Activated CD4-positive, alpha-beta memory T cell treated with anti-CD3 and anti-CD28 coated beads for 36 hours (primary cell): ENCODE data around the gene CRABP1. TPM values are rescaled to one million over a fixed set of nuclear protein-coding genes. Genes with fewer than 3 reads are reported as not detected.
"Not testable (repeated sequence)": the region's sequence is repeated elsewhere in the genome, so short reads cannot be mapped to it uniquely, and the experiment has no call there.

Experiments used
- CTCF ChIA-PET: fragments of 350-600 bp; sonication (Branson Sonifier 250); formaldehyde crosslinking; loops from one replicate; lab custom pipeline; 2021; ENCODE audit warnings: antibody characterized with exemption, inconsistent platforms; lab: Charles Lee
- POLR2A ChIA-PET: fragments of 350-600 bp; sonication (Branson Sonifier 250); formaldehyde crosslinking; loops from one replicate; lab custom pipeline; 2021; ENCODE audit warnings: antibody characterized with exemption; lab: Charles Lee
- DNase-seq: peaks from one replicate; pipeline ENCODE4 v3.0.0-alpha.2; 2020
- H3K27ac Mint-ChIP-seq: one replicate; pipeline ENCODE4 v1.8.0; 2021; ENCODE audit warnings: mixed read lengths
- H3K27me3 Mint-ChIP-seq: one replicate; pipeline ENCODE4 v1.8.0; 2021; ENCODE audit warnings: mixed read lengths
- H3K36me3 Mint-ChIP-seq: one replicate; pipeline ENCODE4 v1.8.0; 2021; ENCODE audit warnings: mixed read lengths
- H3K4me1 Mint-ChIP-seq: one replicate; pipeline ENCODE4 v1.8.0; 2021; ENCODE audit warnings: low read depth, mixed read lengths
- H3K4me3 Mint-ChIP-seq: one replicate; pipeline ENCODE4 v1.8.0; 2021; ENCODE audit warnings: mild to moderate bottlenecking, mixed read lengths
- H3K9me3 Mint-ChIP-seq: one replicate; pipeline ENCODE4 v1.8.0; 2021; ENCODE audit warnings: mixed read lengths
- intact Hi-C: fragments of 100-400 bp; cut with micrococcal nuclease; formaldehyde crosslinking; loops from one replicate; pipeline ENCODE4 v1.15.1; 2023
- total RNA-seq, 2 experiments: library from RNA; stranded (reverse); gene quantifications; one replicate each; pipeline ENCODE4 v1.2.3, GENCODE V29; 2021

CRABP1 gene
- total RNA-seq, 2 experiments from 2014 or later, result not detected

DNA sequence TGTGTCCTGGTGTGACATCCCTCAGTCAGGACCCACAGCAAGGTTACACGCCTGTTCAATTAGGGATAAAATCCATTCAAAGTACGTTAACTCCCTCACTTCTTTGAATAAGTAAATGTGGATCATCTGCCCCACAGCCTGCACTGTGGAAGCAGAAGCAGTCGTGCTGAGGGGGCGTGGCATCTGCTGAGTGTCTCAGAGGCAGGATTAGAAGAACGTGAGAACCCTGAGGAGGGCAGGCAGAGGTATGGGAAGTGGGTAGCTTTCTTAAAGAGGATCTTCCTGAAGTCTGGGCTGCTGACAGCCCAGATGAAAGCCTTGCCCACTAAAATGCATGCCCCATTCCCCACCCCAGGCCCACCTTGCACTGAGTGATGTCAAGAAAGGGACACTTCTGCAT is 28.5 kb downstream of the CRABP1 start:
- POLR2A ChIA-PET, result no interaction called here
- no peak for DNase-seq
- CTCF ChIA-PET, result no interaction called here

GRCh38 chr15:78369161-78369560 is 29.0 kb downstream of the CRABP1 start:
- Mint-ChIP-seq H3K4me1 (no peaks in the 10 kb centered on the region), H3K36me3 (no peaks in the 10 kb centered on the region), H3K4me3 (no peak overlapping the region), H3K27ac (no peak overlapping the region), H3K9me3 (no peaks in the 10 kb centered on the region), H3K27me3 (peaks cover 3% of the 10 kb centered on the region)
- CTCF ChIA-PET, result no interaction called here
- POLR2A ChIA-PET, result no interaction called here
- no peak for DNase-seq
- intact Hi-C loops, result no loop called here

More for the DNA sequence above, 28.5 kb downstream of the CRABP1 start:
- Mint-ChIP-seq H3K9me3 (no peaks in the 10 kb centered on the region), H3K4me1 (no peaks in the 10 kb centered on the region), H3K27ac (no peak overlapping the region), H3K36me3 (no peaks in the 10 kb centered on the region), H3K27me3 (peaks cover 3% of the 10 kb centered on the region), H3K4me3 (no peak overlapping the region)
- intact Hi-C loops, result no loop called here

GRCh38 chr15:78370013-78370412 is 29.9 kb downstream of the CRABP1 start:
- H3K9me3 Mint-ChIP-seq, result no peaks in the 10 kb centered on the region
- intact Hi-C loops, result no loop called here
- no peak overlapping the region for H3K27ac Mint-ChIP-seq
- peaks cover 2% of the 10 kb centered on the region for H3K4me1 Mint-ChIP-seq
- H3K4me3 Mint-ChIP-seq, result no peak overlapping the region
- ChIA-PET CTCF (no interaction called here), POLR2A (no interaction called here)
- no peak for DNase-seq
- no peaks in the 10 kb centered on the region for H3K36me3 Mint-ChIP-seq
- H3K27me3 Mint-ChIP-seq, result peaks cover 3% of the 10 kb centered on the region

- ChIA-PET POLR2A (no interaction called here), CTCF (interaction anchor here (0.9 kb wide), 1 partner anchor 462 kb away, joined by 3 read pairs; no protein-coding TSS in a partner anchor)
- H3K36me3 Mint-ChIP-seq, result no peaks in the 10 kb centered on the region
- DNase-seq, result no peak
- H3K27me3 Mint-ChIP-seq, result peaks cover 2% of the 10 kb centered on the region
- peaks cover 4% of the 10 kb centered on the region for H3K9me3 Mint-ChIP-seq
- H3K4me1 Mint-ChIP-seq, result peaks cover 4% of the 10 kb centered on the region
- no peak overlapping the region for H3K4me3 Mint-ChIP-seq
- intact Hi-C loops, result no loop called here
- H3K27ac Mint-ChIP-seq, result no peak overlapping the region
These were observed 32.7 kb downstream of the CRABP1 start for GRCh38 chr15:78372880-78373279.

DNA sequence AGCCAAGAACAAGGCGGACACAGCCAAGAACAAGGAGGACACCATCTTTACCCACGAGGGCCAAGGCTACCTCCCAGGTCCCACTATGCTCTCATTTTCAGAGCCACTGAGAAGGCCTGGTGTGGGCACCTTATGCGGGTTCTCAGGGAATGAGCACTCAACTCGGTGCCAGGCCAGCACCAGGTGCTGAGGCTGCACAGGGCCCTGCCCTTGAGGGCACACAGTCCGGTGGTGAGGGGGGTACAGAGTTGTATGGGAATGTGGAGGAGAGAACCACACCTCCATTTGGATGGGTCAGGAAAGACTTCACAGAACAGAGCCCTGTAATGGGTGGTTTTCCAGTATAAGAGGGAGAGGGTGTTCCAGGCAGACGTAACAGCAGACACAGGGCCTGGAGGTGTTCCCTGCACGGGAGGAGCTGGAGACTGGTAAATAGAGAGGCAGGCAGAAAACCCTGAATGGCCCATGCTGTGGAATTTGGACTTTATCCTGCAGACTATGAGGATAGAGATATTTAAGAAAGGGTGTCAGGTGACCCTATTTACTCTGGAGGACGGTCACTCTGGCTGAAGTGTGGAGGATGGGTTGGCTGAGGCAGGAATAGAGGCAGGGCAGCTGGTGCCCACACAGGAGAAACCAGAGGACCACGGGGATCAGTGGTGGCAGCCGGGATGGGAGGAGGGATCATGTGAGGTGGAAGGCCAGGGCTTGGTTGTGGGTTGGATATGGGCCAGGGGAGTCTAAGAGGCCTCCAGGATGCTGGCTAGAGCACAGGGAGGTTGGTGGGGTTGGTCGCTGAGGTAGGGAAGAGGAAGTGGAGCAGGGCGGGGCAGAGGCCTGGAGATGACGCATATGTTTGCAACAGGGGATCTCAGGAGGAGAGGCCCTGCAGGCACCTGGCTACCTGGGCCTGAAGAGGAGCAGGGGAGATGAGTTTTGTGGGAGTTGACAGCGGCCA is 34.6 kb downstream of the CRABP1 start:
- H3K4me3 Mint-ChIP-seq, result no peak overlapping the region
- peaks cover 4% of the 10 kb centered on the region for H3K4me1 Mint-ChIP-seq
- peaks cover 4% of the 10 kb centered on the region for H3K9me3 Mint-ChIP-seq
- H3K27ac Mint-ChIP-seq, result no peak overlapping the region
- DNase-seq, result peak; percentile 37
- POLR2A ChIA-PET, result no interaction called here
- H3K36me3 Mint-ChIP-seq, result no peaks in the 10 kb centered on the region
- CTCF ChIA-PET, result no interaction called here
- intact Hi-C loops, result no loop called here
- peaks cover 2% of the 10 kb centered on the region for H3K27me3 Mint-ChIP-seq

DNA sequence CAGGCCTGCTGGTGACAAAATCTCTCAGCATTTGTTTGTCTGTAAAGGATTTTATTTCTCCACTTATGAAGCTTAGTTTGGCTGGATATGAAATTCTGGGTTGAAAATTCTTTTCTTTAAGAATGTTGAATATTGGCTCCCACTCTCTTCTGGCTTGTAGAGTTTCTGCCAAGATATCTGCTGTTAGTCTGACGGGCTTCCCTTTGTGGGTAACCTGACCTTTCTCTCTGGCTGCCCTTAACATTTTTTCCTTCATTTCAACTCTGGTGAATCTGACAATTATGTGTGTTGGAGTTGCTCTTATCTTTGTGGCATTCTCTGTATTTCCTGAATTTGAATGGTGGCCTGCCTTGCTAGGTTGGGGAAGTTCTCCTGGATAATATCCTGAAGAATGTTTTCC is 40.0 kb downstream of the CRABP1 start:
- H3K36me3 Mint-ChIP-seq, H3K9me3 Mint-ChIP-seq, DNase-seq, H3K4me3 Mint-ChIP-seq, POLR2A ChIA-PET, CTCF ChIA-PET, H3K27ac Mint-ChIP-seq, H3K4me1 Mint-ChIP-seq, intact Hi-C loops: not testable (repeated sequence)
- peaks cover 21% of the 10 kb centered on the region for H3K27me3 Mint-ChIP-seq

DNA sequence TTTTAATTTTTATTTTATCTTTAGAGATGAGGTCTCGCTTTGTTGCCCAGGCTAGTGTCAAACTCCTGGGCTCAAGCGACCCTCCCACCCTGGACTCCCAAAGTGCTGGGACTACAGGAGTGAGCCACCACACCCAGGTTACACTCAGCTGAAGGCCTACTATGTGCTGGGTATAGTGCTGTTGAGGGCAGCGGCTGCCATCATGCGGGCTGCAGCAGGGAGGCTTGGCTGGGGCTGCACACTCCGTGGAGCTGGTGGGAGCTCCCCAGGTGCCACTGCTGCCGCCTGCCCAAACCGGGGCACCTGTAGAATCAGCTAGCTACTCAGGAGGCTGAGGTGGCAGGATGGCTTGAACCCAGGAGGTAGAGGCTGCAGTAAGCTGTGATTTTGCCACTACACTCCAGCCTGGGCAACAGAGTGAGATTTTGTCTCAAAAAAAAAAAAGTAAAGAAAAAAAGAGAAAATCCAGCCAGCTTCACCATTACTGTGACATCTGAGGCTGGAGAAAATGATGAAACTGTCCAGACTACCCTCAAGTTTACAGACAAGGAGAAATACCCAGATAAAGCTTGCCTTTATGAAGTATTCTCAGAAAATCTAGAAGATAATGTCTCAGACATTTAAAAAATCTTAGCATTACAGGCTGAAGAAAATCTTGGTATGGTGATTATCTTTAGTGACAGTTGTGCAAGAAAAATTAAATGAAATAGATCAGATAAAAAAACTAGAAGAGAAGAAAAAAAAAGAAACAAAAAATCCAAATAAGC is 42.1 kb downstream of the CRABP1 start:
- Mint-ChIP-seq H3K4me3 (no peak overlapping the region), H3K27me3 (peaks cover 32% of the 10 kb centered on the region), H3K36me3 (no peaks in the 10 kb centered on the region), H3K4me1 (no peaks in the 10 kb centered on the region), H3K9me3 (no peaks in the 10 kb centered on the region), H3K27ac (no peak overlapping the region)
- intact Hi-C loops, result no loop called here
- no peak for DNase-seq
- ChIA-PET CTCF (interaction anchor here (0.7 kb wide), 1 partner anchor 205 kb away, joined by 3 read pairs; no protein-coding TSS in a partner anchor), POLR2A (interaction anchor here (1.1 kb wide), 1 partner anchor 83 kb away, joined by 4 read pairs; the partner anchor contains the start of gene SKIC8)

DNA sequence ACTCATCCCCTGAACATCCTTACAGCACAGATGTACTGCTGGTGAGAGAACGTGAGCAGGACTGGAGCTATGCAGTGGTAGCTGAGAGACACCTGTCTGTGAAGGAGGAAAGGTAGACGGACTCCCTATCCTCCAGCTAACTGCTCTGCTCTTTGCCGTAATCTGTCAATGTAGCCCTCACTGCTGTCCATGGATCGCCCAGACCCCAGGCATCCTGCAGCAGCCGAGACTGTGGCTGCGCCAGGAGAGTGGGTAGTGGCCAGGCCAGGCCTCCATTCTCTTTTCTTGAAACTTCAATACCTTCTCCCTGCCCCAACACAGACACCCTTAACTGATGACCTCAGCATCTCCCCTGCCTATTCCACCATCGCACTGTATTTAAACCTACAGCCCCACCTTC is 44.5 kb downstream of the CRABP1 start:
- intact Hi-C loops, result no loop called here
- H3K27me3 Mint-ChIP-seq, result peaks cover 32% of the 10 kb centered on the region
- ChIA-PET POLR2A (no interaction called here), CTCF (no interaction called here)
- no peaks in the 10 kb centered on the region for H3K9me3 Mint-ChIP-seq
- H3K4me3 Mint-ChIP-seq, result no peak overlapping the region
- H3K36me3 Mint-ChIP-seq, result no peaks in the 10 kb centered on the region
- DNase-seq, result no peak
- no peak overlapping the region for H3K27ac Mint-ChIP-seq
- no peaks in the 10 kb centered on the region for H3K4me1 Mint-ChIP-seq

DNA sequence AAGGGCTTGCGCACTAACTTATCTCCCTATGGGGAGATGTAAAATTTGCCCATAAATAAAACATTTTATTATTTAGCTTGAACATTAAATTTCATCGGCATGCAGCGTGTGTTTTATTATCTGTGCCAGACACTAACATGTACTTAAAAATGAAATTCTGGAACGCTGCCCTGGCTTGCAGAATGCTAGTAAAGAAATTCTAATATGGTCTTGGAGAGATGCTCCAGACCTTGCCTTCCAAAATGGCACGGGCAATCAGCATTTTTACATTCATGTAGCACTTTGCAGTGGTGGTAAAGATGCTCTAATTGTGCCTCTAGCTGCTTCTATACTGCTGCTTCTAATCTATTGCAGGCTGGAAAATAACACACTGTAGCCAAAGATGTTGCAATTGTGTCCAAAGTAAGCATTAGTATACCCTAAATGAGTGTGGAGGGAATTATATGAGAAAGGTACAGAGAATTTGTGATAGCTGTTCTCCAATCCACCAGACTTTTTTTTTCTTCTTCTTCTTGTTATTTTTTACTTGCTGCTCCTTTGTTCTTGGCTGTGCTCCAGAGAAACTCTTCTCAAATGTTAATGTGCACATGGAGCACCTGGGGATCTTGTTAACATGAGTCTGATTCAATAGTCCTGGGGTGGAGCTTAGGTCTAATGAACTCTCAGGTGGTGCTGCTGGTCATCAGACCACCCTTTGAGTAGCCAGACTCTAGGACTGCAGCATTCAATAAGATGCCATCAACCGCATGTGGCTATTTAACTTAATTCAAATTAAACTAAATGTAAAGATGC is 47.3 kb downstream of the CRABP1 start:
- Mint-ChIP-seq H3K4me1 (no peaks in the 10 kb centered on the region), H3K4me3 (no peak overlapping the region), H3K36me3 (no peaks in the 10 kb centered on the region), H3K27ac (no peak overlapping the region), H3K9me3 (no peaks in the 10 kb centered on the region), H3K27me3 (peaks cover 31% of the 10 kb centered on the region)
- CTCF ChIA-PET, result interaction anchor here (0.9 to 1.2 kb wide), 2 partner anchors 34 to 36 kb away, joined by 4 read pairs; no protein-coding TSS in a partner anchor
- intact Hi-C loops, result no loop called here
- POLR2A ChIA-PET, result no interaction called here
- no peak for DNase-seq

DNA sequence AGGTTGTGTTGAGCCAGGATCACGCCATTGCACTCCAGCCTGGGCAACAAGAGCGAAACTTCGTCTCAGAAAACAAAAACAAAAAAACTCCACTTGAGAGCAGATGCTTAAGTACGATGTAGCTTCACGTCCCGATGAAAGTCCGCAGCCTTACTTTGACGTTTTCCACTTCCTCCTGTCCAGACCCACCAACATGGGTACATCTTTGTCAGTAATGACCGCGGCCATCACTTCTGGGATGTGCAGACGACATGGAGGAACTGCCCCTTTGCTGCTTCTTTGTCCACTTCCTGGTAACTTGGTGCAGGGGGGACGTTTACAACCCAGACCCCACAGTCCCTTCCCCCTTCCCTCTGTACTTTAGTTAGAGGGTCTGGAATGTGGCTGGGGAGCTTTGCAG is 48.7 kb downstream of the CRABP1 start:
- Mint-ChIP-seq H3K4me1 (no peaks in the 10 kb centered on the region), H3K27me3 (peaks cover 23% of the 10 kb centered on the region), H3K36me3 (no peaks in the 10 kb centered on the region), H3K27ac (no peak overlapping the region), H3K4me3 (no peak overlapping the region), H3K9me3 (no peaks in the 10 kb centered on the region)
- no peak for DNase-seq
- ChIA-PET POLR2A (no interaction called here), CTCF (interaction anchor here (0.7 kb wide), 1 partner anchor 310 kb away, joined by 3 read pairs; no protein-coding TSS in a partner anchor)
- intact Hi-C loops, result no loop called here

DNA sequence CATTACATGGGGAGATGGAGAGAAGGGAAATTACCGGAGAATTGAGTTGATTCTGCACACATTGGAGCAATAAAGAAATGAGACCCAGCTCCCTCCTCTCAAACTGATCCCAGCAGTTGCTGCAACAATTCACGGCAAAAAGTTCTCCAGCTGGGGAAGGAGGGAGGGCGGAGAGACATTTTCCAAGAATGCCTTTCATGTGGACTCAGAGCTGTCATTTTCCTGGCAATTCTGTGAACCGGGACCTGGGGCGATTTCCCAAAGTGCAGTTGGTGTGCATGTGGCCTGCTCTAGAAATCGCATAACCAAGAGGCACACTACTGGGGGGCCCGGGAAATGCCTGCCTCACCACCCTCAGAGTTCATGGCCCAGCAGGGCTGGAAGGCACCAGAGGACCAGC is 49.2 kb downstream of the CRABP1 start:
- Mint-ChIP-seq H3K36me3 (no peaks in the 10 kb centered on the region), H3K27ac (no peak overlapping the region), H3K4me1 (no peaks in the 10 kb centered on the region), H3K27me3 (peaks cover 20% of the 10 kb centered on the region), H3K4me3 (no peak overlapping the region), H3K9me3 (no peaks in the 10 kb centered on the region)
- intact Hi-C loops, result no loop called here
- DNase-seq, result no peak
- ChIA-PET CTCF (no interaction called here), POLR2A (no interaction called here)
